Smooth muscle cell (in vitro differentiated cells): ENCODE measurements around the gene ETS1. TPM values are rescaled to one million over a fixed set of nuclear protein-coding genes. Genes with fewer than 3 reads are reported as not detected.

ENCODE experiments used
- DNase-seq: peaks from one replicate; lab custom pipeline; 2025; ENCODE audit not compliant: unreplicated experiment; lab: John Stamatoyannopoulos, UW
- H2AFZ ChIP-seq: fragments of 200-600 bp; sonication (generic); 2 replicates; pipeline ENCODE4 v1.6.0; 2016; ENCODE audit warnings: antibody characterized with exemption, low read depth, mild to moderate bottlenecking
- H3F3A ChIP-seq: fragments of 200-600 bp; sonication (generic); 2 replicates; pipeline ENCODE4 v1.6.0; 2017; ENCODE audit warnings: antibody characterized with exemption, low read depth
- H3K27ac ChIP-seq: fragments of 200-600 bp; sonication (generic); 2 replicates; pipeline ENCODE4 v1.5.1; 2016; ENCODE audit warnings: low read depth, mild to moderate bottlenecking
- H3K27me3 ChIP-seq: fragments of 200-600 bp; sonication (generic); 2 replicates; pipeline ENCODE4 v1.6.1; 2016; ENCODE audit warnings: low read depth, mild to moderate bottlenecking
- H3K36me3 ChIP-seq: fragments of 200-600 bp; sonication (generic); 2 replicates; pipeline ENCODE4 v1.5.1; 2016; ENCODE audit warnings: low read depth
- H3K4me1 ChIP-seq: fragments of 200-600 bp; sonication (generic); 2 replicates; pipeline ENCODE4 v1.5.1; 2016; ENCODE audit warnings: low read depth
- H3K4me2 ChIP-seq: fragments of 200-600 bp; sonication (generic); 2 replicates; pipeline ENCODE4 v1.6.0; 2016; ENCODE audit warnings: mild to moderate bottlenecking
- H3K4me3 ChIP-seq: fragments of 200-600 bp; sonication (generic); 2 replicates; pipeline ENCODE4 v1.5.1; 2016; ENCODE audit warnings: mild to moderate bottlenecking
- H3K79me2 ChIP-seq: fragments of 200-600 bp; sonication (generic); 2 replicates; pipeline ENCODE4 v1.6.0; 2016; ENCODE audit warnings: low read depth, mild to moderate bottlenecking
- H3K9ac ChIP-seq: fragments of 200-600 bp; sonication (generic); 2 replicates; pipeline ENCODE4 v1.6.0; 2016; ENCODE audit warnings: low read depth
- H3K9me3 ChIP-seq: fragments of 200-600 bp; sonication (generic); replicated peaks from 2 replicates; pipeline ENCODE4 v1.5.1; 2016; ENCODE audit warnings: low read depth
- H4K20me1 ChIP-seq: fragments of 200-600 bp; sonication (generic); 2 replicates; pipeline ENCODE4 v1.6.0; 2016; ENCODE audit warnings: low read depth
- CTCF ChIP-seq: fragments of 200-600 bp; sonication (generic); IDR thresholded peaks from 2 replicates; pipeline ENCODE4 v1.5.1; 2017; ENCODE audit warnings: borderline replicate concordance, mild to moderate bottlenecking, antibody characterized with exemption; ENCODE audit not compliant: insufficient read depth, poor library complexity, severe bottlenecking
- WGBS: methylation state at CpG from one replicate; pipeline ENCODE4 v1.1.7; 2016; ENCODE audit warnings: low lambda C conversion rate; 5-methylcytosine and 5-hydroxymethylcytosine counted together
- polyA plus RNA-seq: library from polyadenylated mRNA; unstranded; fragments of >200 nt; fragmentation: Nextera tagmentation; extraction: Ambion mirVana; gene quantifications from 2 replicates; pipeline ENCODE4 v1.2.1, GENCODE V29; 2016
- total RNA-seq: library from RNA; depleted of rRNA; stranded (reverse); fragments of >200 nt; gene quantifications from 2 replicates; pipeline ENCODE4 v1.2.3, GENCODE V29; 2014

Gene ETS1
- total and polyA plus RNA-seq, 2 experiments from 2014 or later, result 4.1 to 22.8 TPM

- Histone ChIP-seq H3K4me2 (no peak overlapping the region), H3K27me3 (no peaks in the 10 kb centered on the region), H3K4me1 (no peaks in the 10 kb centered on the region), H3K27ac (no peak overlapping the region), H3K79me2 (no peaks in the 10 kb centered on the region), H3K9ac (no peak overlapping the region), H4K20me1 (no peaks in the 10 kb centered on the region), H3K9me3 (no peaks in the 10 kb centered on the region), H3K36me3 (no peaks in the 10 kb centered on the region), H2AFZ (no peak overlapping the region), H3F3A (no peaks in the 10 kb centered on the region), H3K4me3 (no peak overlapping the region)
- DNase-seq, result no peak
- WGBS, result 88% methylated on average over 5 of the region's 5 CpGs
- no peak for TF ChIP-seq CTCF
Measured at GRCh38 chr11:128603752-128604414, 16.5 kb upstream of the ETS1 start.

GRCh38 chr11:128603003-128603696 lies 15.8 kb upstream of the ETS1 start:
- 96% methylated on average over 3 of the region's 3 CpGs for WGBS
- TF ChIP-seq CTCF, result no peak
- H3F3A ChIP-seq, result peaks cover 6% of the 10 kb centered on the region
- no peaks in the 10 kb centered on the region for H4K20me1 ChIP-seq
- no peaks in the 10 kb centered on the region for H3K27me3 ChIP-seq
- DNase-seq, result no peak
- no peaks in the 10 kb centered on the region for H3K36me3 ChIP-seq
- H3K4me1 ChIP-seq, result no peaks in the 10 kb centered on the region
- no peak overlapping the region for H3K27ac ChIP-seq
- no peak overlapping the region for H3K4me3 ChIP-seq
- H2AFZ ChIP-seq, result no peak overlapping the region
- H3K9me3 ChIP-seq, result no peaks in the 10 kb centered on the region
- H3K79me2 ChIP-seq, result no peaks in the 10 kb centered on the region
- no peak overlapping the region for H3K9ac ChIP-seq
- no peak overlapping the region for H3K4me2 ChIP-seq

GRCh38 chr11:128599729-128600128 lies 12.4 kb upstream of the ETS1 start:
- H3F3A ChIP-seq, result peaks cover 11% of the 10 kb centered on the region
- no peak overlapping the region for H2AFZ ChIP-seq
- H3K79me2 ChIP-seq, result no peaks in the 10 kb centered on the region
- no peaks in the 10 kb centered on the region for H3K9me3 ChIP-seq
- no peaks in the 10 kb centered on the region for H3K27me3 ChIP-seq
- H3K4me2 ChIP-seq, result no peak overlapping the region
- no peak for DNase-seq
- no peak overlapping the region for H3K9ac ChIP-seq
- H3K4me3 ChIP-seq, result no peak overlapping the region
- 14% methylated on average over 1 of the region's 1 CpG for WGBS
- H3K27ac ChIP-seq, result no peak overlapping the region
- H3K36me3 ChIP-seq, result no peaks in the 10 kb centered on the region
- no peaks in the 10 kb centered on the region for H4K20me1 ChIP-seq
- no peak for TF ChIP-seq CTCF
- H3K4me1 ChIP-seq, result peaks cover 5% of the 10 kb centered on the region
